Body of pancreas (tissue), 4 donors: Measurements from ENCODE around the gene TXLNB. TPM values are rescaled to one million over a fixed set of nuclear protein-coding genes. Genes with fewer than 3 reads are reported as not detected.

Source experiments
- ATAC-seq: fragments of 150-250 bp; one replicate; pipeline ENCODE4 v1.9.1; 2016
- DNase-seq, 4 donors: peaks; one replicate each; pipeline ENCODE4 v3.0.0-alpha.2; 2019
- H3K27ac ChIP-seq, 4 donors: fragments of 200-600 bp; sonication (generic); 1 replicate in 3 of 4; 2 replicates in 1 of 4; pipeline versions ENCODE4 v1.5.1 to v1.6.1; 2016 to 2019; ENCODE audit warnings: mild to moderate bottlenecking in 1 of 4, mixed read lengths in 1 of 4, moderate library complexity in 1 of 4
- H3K27me3 ChIP-seq, 2 donors: fragments of 200-600 bp; sonication (generic); one replicate each; pipeline ENCODE4 v1.6.0; 2016; ENCODE audit warnings: mild to moderate bottlenecking in 1 of 2
- H3K36me3 ChIP-seq, 2 donors: fragments of 200-600 bp; sonication (generic); replicated peaks in 1 of 2; 2 replicates each; pipeline ENCODE4 v1.5.1; 2016; ENCODE audit warnings: low read depth in 2 of 2; ENCODE audit not compliant: insufficient read depth in 1 of 2
- H3K4me1 ChIP-seq: fragments of 200-600 bp; sonication (generic); one replicate; pipeline ENCODE4 v1.6.0; 2016
- H3K4me3 ChIP-seq, 2 donors: fragments of 200-600 bp; sonication (generic); 1 replicate in 1 of 2; 2 replicates in 1 of 2; pipeline ENCODE4 v1.5.1; 2016 to 2019
- H3K9me3 ChIP-seq, 3 donors: fragments of 200-600 bp; sonication (generic); 1 replicate in 2 of 3; 2 replicates in 1 of 3; pipeline ENCODE4 v1.5.1; 2016
- POLR2A ChIP-seq, 3 donors: fragments of 450-650 bp; IDR thresholded peaks; one replicate each; pipeline ENCODE4 v1.6.1; 2016; ENCODE audit warnings: antibody characterized with exemption in 3 of 3, mild to moderate bottlenecking in 2 of 3
- WGBS, 2 donors: methylation state at CpG; one replicate each; pipeline ENCODE4 v1.1.5; 2017; 5-methylcytosine and 5-hydroxymethylcytosine counted together
- intact Hi-C: fragments of 100-400 bp; cut with DNase I; formaldehyde crosslinking; loops from one replicate; pipeline ENCODE4 v1.15.1; 2023
- total RNA-seq, 2 donors: library from RNA; depleted of rRNA; stranded (reverse); fragments of >200 nt; gene quantifications; one replicate each; pipeline ENCODE4 v1.1.0, GENCODE V29; 2016
- TF ChIP-seq, protein P1 (sequence below), 7 experiments: fragments of 450-650 bp in 4 of 7; fragments of 200-600 bp in 3 of 7; sonication (generic) in 3 of 7; IDR thresholded peaks; one replicate each; pipeline ENCODE4 v1.5.1; 2016 to 2019; ENCODE audit warnings: antibody characterized with exemption in 7 of 7

TXLNB gene
- total RNA-seq, 2 donors from 2014 or later = not detected

DNA sequence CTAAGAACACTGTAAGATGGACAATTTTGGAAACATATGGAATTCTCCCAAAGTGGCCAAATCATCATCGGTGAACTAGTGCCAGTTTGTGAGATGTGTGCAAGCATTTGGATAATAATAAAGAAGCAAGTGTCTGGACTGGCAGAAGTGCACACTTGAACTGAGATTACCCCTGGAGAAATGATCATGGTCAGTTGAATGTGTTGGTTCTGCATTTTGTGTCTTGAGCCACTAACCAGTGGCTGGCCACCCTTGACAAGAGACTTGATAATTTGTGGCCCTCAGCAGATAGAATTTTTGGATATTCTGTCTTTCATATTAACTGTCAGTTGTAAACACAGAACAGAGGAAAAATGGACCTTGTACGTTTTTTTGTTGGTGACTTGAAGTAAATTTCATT, 45.2 kb upstream of the TXLNB start:
- Histone ChIP-seq H3K27ac (no peak overlapping the region), H3K9me3 (no peaks in the 10 kb centered on the region), H3K4me1 (no peaks in the 10 kb centered on the region), H3K27me3 (no peaks in the 10 kb centered on the region), H3K36me3 (no peaks in the 10 kb centered on the region), H3K4me3 (no peak overlapping the region)
- WGBS, 2 donors = 77 to 80% methylated on average over 2 of the region's 2 CpGs
- no peak for ATAC-seq
- intact Hi-C loops = no loop called here
- TF ChIP-seq, protein P1, sequence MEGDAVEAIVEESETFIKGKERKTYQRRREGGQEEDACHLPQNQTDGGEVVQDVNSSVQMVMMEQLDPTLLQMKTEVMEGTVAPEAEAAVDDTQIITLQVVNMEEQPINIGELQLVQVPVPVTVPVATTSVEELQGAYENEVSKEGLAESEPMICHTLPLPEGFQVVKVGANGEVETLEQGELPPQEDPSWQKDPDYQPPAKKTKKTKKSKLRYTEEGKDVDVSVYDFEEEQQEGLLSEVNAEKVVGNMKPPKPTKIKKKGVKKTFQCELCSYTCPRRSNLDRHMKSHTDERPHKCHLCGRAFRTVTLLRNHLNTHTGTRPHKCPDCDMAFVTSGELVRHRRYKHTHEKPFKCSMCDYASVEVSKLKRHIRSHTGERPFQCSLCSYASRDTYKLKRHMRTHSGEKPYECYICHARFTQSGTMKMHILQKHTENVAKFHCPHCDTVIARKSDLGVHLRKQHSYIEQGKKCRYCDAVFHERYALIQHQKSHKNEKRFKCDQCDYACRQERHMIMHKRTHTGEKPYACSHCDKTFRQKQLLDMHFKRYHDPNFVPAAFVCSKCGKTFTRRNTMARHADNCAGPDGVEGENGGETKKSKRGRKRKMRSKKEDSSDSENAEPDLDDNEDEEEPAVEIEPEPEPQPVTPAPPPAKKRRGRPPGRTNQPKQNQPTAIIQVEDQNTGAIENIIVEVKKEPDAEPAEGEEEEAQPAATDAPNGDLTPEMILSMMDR (IDR thresholded peaks at IDR 0.05) = no peak
- no peak for TF ChIP-seq POLR2A (IDR thresholded peaks at IDR 0.05)
- no peak for DNase-seq

DNA sequence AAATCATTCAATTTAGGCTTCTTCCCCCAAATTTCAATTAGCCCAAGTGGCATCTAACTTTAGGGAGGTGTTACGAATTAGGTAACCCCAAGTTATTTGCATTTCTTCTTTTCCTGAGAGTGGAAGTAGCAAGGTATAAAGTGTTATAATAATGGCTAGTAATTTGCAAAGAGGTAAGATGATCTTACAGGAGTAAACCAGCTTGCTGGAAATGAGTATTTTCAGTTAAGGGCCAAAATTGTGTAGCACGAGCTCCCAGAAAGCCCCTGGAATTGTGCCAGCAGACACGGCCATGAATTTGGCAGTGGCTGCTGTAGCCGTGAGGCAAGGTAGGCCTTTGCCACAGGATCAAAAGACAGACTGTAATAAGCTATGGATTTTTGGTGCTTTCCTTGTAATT, 44.7 kb upstream of the TXLNB start:
- Histone ChIP-seq H3K27me3 (no peaks in the 10 kb centered on the region), H3K4me1 (no peaks in the 10 kb centered on the region), H3K36me3 (no peaks in the 10 kb centered on the region), H3K9me3 (no peaks in the 10 kb centered on the region), H3K27ac (no peak overlapping the region), H3K4me3 (no peak overlapping the region)
- ATAC-seq = no peak
- TF ChIP-seq, protein P1 (IDR thresholded peaks at IDR 0.05) = no peak
- no peak for TF ChIP-seq POLR2A (IDR thresholded peaks at IDR 0.05)
- intact Hi-C loops = no loop called here
- peak; percentile 36 to 61 (median 54) for DNase-seq
- 31 to 44% methylated on average over 4 of the region's 4 CpGs for WGBS, 2 donors

DNA sequence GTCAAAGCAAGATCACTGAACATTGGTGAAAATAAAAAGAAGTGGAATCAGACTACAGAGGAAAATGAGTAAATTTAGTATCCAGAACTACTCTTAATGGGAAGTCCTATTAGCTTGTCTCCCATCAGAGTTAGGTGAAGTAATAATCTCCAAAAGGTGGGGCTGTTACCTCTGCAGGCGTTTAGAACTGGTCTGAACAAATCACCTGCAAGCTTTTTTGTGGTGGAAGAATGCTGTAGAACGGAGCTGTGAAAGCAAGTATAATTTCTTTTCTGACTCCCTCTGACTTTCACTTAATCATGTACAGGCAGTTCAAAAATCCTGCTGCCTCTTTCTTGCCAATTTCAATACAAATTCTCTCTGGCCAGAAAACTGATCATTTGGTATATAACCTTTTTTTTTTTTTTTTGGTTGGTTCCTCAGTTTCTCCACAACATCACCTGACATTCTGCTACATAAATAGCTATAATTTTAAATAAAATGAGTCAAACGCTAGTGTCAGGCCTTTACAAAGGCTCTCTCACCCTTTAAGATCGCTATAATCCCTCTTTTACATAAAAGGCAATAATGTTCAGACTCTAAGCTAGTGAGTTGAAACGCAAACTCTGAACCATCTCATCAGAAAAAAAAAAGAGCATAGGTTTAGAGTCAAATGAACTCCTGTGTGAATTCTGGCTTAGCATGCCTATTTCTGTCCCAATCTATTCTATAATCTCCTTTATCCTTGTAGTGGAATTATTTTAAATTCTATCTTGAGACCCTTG, 43.8 kb upstream of the TXLNB start:
- DNase-seq (no peak), ATAC-seq (no peak)
- Histone ChIP-seq H3K4me3 (no peak overlapping the region), H3K27ac (peak overlapping the region in 1 of 4 donors; percentile 1), H3K27me3 (no peaks in the 10 kb centered on the region), H3K36me3 (no peaks in the 10 kb centered on the region), H3K9me3 (no peaks in the 10 kb centered on the region), H3K4me1 (no peaks in the 10 kb centered on the region)
- no peak for TF ChIP-seq POLR2A (IDR thresholded peaks at IDR 0.05)
- TF ChIP-seq, protein P1 (IDR thresholded peaks at IDR 0.05) = no peak
- intact Hi-C loops = no loop called here
- WGBS, 2 donors = 64 to 70% methylated on average over 5 of the region's 5 CpGs

DNA sequence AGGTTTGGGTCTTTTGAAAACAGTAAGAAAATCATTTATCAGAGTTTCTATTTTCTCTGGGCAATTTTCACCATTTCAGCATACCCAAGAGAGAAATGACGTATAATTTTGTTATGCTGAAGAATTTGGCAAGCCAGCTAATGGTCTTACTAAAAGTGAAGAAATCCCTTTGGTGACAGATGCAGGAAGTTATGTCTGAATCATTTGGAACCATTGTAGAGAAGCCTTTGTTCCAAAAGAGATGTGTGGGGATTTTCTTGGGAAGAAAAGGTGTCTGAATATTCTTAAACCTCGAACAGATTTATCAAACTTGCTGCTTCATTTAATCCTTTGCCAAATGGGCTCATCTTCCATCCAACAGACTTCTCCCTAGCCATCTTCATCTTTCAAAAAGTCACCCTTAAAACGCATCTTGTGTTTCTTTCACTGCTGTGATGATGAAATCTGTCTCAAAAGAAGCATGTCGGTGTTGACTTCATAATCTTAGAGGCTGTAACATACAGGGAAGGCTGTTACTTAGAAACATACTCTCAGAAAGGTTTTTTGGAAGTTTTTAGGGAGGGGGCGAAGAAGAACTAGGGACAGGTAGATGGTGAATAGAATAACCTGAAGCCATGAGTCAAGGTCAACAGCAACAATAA, 43.1 kb upstream of the TXLNB start:
- H3K27ac ChIP-seq = peak overlapping the region in 1 of 4 donors; percentile 1
- TF ChIP-seq POLR2A (IDR thresholded peaks at IDR 0.05) = no peak
- TF ChIP-seq, protein P1 (IDR thresholded peaks at IDR 0.05) = no peak
- DNase-seq (peak in 1 of 4 donors; percentile 16), ATAC-seq (peak; percentile 52)
- WGBS, 2 donors = 55 to 70% methylated on average over 5 of the region's 5 CpGs
- H3K4me3 ChIP-seq = no peak overlapping the region
- no peaks in the 10 kb centered on the region for H3K36me3 ChIP-seq
- H3K4me1 ChIP-seq = no peaks in the 10 kb centered on the region
- intact Hi-C loops = no loop called here
- no peaks in the 10 kb centered on the region for H3K9me3 ChIP-seq
- no peaks in the 10 kb centered on the region for H3K27me3 ChIP-seq
